ENCODE results near the gene NACA.
A peak's percentile ranks its signal among the peaks of the same experiment; 100 is the strongest.
"Not testable (repeated sequence)": the region's sequence is repeated elsewhere in the genome, so short reads cannot be mapped to it uniquely, and the experiment has no call there.

Gene NACA

DNA sequence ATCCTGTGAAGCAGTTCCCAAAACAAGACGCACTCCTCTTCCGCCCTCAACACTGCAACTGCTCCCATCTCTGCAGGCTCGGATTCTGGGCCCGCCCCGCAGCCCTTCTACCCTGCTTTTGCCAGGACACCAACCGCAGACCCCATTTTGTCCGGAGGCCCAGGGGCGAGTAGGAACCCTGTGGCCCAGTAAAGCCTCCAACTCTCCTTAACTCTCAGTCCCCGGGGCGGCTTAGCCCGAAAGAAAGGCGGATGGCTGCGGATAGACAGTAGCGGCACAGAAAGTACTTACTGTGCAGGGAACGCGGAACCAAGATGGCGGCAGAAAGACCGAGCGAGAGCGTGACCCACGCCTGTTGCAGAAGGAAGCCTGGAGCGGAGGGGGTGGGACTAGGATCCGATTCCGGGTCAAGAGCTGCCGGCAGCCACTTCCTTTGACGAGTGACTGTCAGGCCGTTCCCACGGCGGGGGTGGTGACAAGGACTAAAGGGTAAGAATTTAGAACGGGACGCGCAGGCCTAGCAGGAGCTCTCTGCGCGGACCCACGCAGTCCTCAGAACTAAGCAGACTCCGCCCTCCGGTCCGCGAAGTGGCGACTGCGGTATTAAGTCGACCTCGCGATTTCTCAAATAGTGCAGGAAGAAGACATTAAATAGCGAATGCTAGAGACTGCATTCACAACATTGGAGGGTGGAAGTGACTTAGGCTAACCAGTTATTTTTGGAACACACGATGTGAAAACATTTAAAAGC is at the start of gene NACA:
NACA (minus strand) TSS at position 328 of the 751 bp plus-strand sequence. CDS start 778 bp downstream, outside the sequence.
- in situ Hi-C loops (cut with HindIII; ENCODE audit: low pct_unique_long_range_greater_than_20kb, low sequenced_read_pairs), result no loop called here
- DNase-seq (ENCODE audit: low read depth in 1 of 2, low spot score in 1 of 2), result peak; percentile 92 to 99
- 0 out of 2 replicates have a peak, but pooled peaks have one; percentile 31 for TF ChIP-seq JUND (IDR thresholded peaks at IDR 0.05; ENCODE audit: low read depth)

DNA sequence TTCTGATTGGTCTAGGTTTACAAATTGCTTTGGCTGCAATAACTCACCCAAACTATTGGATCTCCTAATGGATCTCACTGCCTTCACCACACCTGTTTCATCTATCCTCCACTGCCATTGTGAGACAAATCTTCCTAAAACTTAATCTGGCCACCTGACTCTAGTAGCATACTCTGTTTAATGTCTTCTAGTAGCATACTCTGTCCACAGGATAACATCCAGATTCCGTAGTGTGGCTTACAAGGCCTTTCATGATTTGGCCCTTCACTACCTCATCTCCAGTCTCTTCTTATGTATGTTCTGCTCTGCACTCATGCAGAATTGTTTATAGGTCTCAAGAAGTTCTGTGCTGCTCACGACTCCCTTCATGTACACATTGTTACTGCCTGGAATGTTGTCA is 48.0 kb upstream of the NACA start:
- in situ Hi-C loops (cut with HindIII; ENCODE audit: low pct_unique_long_range_greater_than_20kb, low sequenced_read_pairs), result no loop called here
- DNase-seq (ENCODE audit: low read depth in 1 of 2, low spot score in 1 of 2), result no peak
- no peak for TF ChIP-seq JUND (IDR thresholded peaks at IDR 0.05; ENCODE audit: low read depth)

DNA sequence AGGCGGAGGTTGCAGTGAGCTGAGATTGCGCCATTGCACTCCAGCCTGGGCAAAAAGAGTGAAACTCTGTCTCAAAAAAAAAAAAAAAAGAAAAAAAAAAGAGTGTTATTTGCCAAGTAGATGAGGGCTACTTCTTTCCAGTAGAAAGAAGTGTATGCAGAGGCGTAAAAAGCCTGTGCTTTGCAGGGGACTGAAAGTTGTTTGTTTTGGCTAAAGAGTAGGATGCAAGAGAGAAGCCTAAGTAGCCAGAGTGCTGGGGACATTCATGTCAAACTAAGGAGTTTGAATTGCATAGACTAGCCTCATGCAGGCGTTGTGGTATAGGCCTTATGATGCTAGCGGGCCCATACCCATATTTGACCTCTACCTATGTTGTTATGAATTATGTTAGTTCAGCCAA is 47.5 kb upstream of the NACA start:
- in situ Hi-C loops (cut with HindIII; ENCODE audit: low pct_unique_long_range_greater_than_20kb, low sequenced_read_pairs), result no loop called here
- TF ChIP-seq JUND (IDR thresholded peaks at IDR 0.05; ENCODE audit: low read depth), result no peak
- DNase-seq (ENCODE audit: low read depth in 1 of 2, low spot score in 1 of 2), result no peak

DNA sequence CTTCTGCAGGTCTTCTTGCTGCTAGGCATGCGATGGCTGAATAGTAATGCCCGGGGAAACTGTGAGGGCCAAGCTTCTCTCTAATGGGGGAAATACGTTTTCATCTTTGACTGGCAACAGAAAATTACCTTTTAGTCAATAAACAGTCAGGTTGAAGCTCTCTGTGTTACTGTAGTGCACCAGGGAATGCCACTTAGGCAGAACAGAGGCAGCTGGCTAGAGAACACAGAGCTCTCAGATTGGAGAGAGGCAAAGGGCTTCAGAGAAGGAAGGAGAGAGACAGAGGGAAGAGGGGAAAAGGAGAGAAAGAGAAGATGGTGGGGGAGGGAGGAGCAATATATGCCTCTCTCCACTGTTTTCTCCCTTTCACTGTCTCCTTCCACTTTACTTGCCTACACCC is 44.8 kb upstream of the NACA start:
- no peak for DNase-seq (ENCODE audit: low read depth in 1 of 2, low spot score in 1 of 2)
- in situ Hi-C loops (cut with HindIII; ENCODE audit: low pct_unique_long_range_greater_than_20kb, low sequenced_read_pairs), result no loop called here
- TF ChIP-seq JUND (IDR thresholded peaks at IDR 0.05; ENCODE audit: low read depth), result no peak

DNA sequence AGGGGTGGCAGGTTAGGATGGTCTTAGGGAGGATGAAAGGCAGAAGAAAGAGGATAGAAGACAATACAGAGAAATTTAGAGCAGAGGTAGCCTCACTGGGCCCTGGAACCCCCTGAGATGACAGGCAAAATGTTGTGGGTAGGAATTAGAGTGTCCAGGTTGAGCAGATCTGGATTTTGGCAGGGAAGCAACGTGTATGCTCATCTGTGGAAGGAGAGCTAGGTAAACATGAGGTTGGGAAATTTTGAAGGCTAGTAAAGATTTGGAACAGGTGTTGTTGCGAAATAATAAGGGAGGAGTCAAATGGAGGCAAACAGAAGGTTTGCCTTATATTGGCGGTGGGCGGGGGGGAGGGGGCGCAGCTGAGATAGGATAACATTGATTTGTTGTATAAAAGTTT is 43.3 kb upstream of the NACA start:
- DNase-seq (ENCODE audit: low read depth in 1 of 2, low spot score in 1 of 2), result peak in 1 of 2 experiments; percentile 54
- no peak for TF ChIP-seq JUND (IDR thresholded peaks at IDR 0.05; ENCODE audit: low read depth)
- in situ Hi-C loops (cut with HindIII; ENCODE audit: low pct_unique_long_range_greater_than_20kb, low sequenced_read_pairs), result no loop called here

DNA sequence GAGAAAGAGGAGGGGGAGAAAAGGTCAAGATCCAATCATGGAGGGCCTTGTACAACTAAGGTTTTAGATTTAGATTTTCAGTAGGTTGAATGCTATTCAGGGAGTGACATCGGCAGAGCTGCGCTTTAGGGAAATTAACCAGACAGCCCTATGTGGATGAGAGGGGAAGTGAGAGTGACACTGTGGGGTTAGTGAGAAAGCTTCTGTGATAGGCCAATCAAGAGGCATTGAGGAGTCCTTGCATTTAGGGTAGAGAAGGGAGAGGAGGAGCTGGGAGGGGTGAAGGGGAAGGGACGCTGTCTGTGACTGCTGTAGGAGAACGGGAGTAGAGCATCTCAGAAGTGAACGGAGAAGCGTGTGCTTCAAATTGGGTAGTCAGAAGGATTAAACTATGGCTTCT is 41.4 kb upstream of the NACA start:
- DNase-seq (ENCODE audit: low read depth in 1 of 2, low spot score in 1 of 2), result no peak
- TF ChIP-seq JUND (IDR thresholded peaks at IDR 0.05; ENCODE audit: low read depth), result no peak
- in situ Hi-C loops (cut with HindIII; ENCODE audit: low pct_unique_long_range_greater_than_20kb, low sequenced_read_pairs), result no loop called here

DNA sequence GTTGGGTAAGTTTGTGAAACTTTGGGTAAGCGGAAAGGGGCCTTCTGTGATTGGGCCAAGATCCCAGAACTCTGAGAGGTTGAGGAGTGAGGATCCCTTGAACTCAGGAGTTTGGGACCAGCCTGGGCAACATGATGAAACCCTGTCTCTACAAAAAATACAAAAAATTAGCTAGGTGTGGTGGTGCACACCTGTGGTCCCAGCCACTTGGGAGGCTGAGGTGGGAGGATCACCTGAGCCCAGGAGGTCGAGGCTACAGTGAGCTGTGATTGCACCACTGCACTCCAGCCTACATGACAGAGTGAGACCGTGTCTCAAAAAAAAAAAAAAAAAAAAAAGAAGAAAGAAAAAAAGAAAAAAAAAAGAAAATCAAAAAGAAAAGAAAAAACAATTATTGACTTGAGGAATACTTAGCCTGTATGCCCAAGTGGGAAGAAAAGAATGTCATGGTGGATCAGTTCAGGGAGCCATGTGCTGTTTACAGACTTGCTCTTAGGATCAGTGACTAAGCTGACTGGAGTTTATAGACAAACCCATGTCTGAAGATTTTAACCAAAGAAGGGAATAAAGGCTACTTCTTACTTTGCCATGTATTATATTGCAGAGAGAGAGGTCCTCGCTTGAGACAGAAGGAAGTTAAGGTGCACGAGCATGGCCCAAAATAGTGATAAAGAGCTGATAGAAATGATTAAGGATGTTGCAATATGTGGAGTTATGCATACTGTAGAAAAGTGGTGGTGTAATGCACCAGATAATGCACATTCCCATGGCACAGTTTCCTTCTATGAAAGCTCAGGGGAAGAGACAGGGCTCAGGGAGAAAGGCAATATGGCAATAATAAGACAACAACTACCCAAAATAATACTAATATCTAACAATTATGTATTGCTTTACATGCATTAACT is 38.9 kb upstream of the NACA start:
- DNase-seq (ENCODE audit: low read depth in 1 of 2, low spot score in 1 of 2), result no peak
- TF ChIP-seq JUND (IDR thresholded peaks at IDR 0.05; ENCODE audit: low read depth), result no peak
- in situ Hi-C loops (cut with HindIII; ENCODE audit: low pct_unique_long_range_greater_than_20kb, low sequenced_read_pairs), result no loop called here

DNA sequence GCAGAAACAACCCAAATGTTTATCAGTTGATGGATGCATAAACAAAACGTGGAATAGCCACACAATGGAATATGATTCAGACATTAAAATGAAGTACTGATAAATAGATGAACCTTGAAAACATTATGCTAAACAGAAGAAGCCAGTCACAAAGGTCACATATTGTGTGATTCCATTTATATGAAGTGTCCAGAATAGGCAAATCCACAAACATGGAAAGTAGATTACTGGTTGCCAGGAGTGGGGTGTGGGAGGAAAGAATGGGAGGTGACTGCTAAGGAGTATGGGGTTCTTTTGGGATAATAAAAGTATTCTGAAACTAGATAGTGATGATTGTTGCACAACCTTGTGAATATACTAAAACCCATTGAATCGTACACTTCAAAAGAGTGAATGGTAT is 36.7 kb upstream of the NACA start:
- DNase-seq (ENCODE audit: low read depth in 1 of 2, low spot score in 1 of 2), result no peak
- in situ Hi-C loops (cut with HindIII; ENCODE audit: low pct_unique_long_range_greater_than_20kb, low sequenced_read_pairs), result no loop called here
- TF ChIP-seq JUND (IDR thresholded peaks at IDR 0.05; ENCODE audit: low read depth), result no peak

DNA sequence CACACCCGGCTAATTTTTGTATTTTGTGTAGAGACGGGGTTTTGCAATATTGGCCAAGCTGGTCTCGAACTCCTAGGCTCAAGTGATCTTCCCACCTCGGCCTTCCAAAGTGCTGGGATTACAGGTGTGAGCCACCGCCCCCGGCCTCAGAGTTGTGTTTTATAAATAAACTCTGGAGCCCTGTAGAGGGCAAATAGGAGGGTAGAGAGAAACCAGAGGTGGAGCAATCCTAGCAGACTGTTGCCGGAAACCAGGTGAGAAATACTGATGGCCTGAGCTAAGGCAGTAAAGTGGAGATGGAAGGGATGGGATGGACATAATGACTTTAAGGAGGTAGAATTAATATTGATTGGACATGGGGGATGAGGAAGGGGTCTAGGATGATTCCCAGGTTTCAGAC is 35.4 kb upstream of the NACA start:
- TF ChIP-seq JUND (IDR thresholded peaks at IDR 0.05; ENCODE audit: low read depth), result no peak
- in situ Hi-C loops (cut with HindIII; ENCODE audit: low pct_unique_long_range_greater_than_20kb, low sequenced_read_pairs), result no loop called here
- no peak for DNase-seq (ENCODE audit: low read depth in 1 of 2, low spot score in 1 of 2)

DNA sequence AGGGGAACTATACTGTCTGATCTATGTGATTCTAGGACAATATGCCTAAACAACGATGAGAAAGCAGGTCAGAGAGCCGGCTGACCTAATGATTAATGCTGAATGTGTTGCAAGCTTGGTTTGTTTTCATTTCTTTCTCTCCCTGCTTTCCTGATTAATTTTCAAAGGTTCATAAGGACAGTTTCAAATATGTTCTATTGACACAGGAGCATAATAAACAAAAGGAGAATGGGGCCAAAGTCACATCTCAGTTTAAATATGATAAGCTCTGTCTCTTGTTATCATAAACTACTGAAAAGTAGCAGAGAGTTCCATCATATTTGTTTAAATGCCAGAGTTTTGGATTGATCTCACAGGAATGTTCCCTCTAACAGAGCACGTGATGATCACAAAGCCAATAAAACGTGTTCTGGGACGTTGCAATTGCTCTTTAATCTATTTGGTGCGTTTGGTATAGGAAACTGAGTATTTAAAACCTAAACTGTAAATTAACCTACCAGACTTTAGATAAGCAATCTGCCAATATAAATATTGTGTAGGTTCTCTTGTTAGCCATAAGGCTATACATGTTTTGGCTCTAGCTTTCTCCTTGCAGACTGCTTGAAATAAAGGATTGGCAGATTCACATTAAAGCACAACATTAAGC is 34.3 kb upstream of the NACA start:
- in situ Hi-C loops (cut with HindIII; ENCODE audit: low pct_unique_long_range_greater_than_20kb, low sequenced_read_pairs), result no loop called here

DNA sequence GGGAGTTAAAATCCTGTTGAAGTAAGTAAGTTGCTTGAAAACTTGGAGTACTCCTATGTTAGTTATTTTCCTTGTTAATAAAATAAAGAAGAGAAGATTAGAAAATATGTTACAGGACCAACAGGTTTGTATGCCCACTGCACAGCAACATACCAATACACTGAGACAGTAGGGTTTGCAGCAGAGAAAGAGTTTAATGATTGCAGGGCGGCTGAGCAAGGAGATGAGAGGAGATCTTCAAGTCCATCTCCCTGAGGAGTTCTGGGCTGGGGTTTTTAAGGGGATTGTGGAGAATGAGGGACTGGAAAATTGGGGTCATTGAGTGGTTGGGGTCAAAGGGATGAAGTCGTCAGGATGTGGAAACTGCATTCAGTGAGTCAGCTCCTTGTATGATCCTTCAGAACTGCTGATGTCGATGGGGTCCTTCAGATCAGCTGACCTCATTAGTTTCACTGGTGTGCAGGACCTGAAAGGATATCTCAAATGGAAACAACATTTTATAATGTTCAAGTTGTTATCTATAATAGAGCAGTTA is 33.7 kb upstream of the NACA start:
- no peak for DNase-seq (ENCODE audit: low read depth in 1 of 2, low spot score in 1 of 2)
- no peak for TF ChIP-seq JUND (IDR thresholded peaks at IDR 0.05; ENCODE audit: low read depth)
- in situ Hi-C loops (cut with HindIII; ENCODE audit: low pct_unique_long_range_greater_than_20kb, low sequenced_read_pairs), result no loop called here

More for the DNA sequence above, 34.3 kb upstream of the NACA start:
- no peak for DNase-seq (ENCODE audit: low read depth in 1 of 2, low spot score in 1 of 2)
- TF ChIP-seq JUND (IDR thresholded peaks at IDR 0.05; ENCODE audit: low read depth), result no peak

DNA sequence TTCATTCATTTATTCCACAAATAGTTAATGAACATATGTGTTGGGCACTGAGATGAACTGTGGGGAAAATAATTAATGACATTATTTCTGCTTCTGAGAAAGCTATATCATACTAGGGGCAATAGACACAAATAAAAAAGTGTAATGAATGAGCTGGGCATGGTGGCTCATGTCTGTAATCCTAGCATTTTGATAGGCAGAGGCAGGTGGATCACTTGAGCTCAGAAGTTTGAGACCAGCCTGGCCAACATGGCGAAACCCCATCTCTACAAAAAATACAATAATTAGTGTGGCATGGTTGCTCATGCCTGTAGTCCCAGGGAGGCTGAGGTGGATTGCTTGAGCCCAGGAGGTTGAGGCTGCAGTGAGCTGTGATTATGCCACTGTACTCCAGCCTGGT is 32.9 kb upstream of the NACA start:
- in situ Hi-C loops (cut with HindIII; ENCODE audit: low pct_unique_long_range_greater_than_20kb, low sequenced_read_pairs); DNase-seq (ENCODE audit: low read depth in 1 of 2, low spot score in 1 of 2): not testable (repeated sequence)
